DMS153 (cell line): ENCODE data around the gene TM4SF5.

Experiments used
- DNase-seq: peaks from one replicate; lab custom pipeline; 2025; lab: John Stamatoyannopoulos, UW

The TM4SF5 gene

GRCh38 chr17:4771519-4772234 is at the start of gene TM4SF5:
TM4SF5 (plus strand) TSS chr17:4771886; CDS start chr17:4771923, 37 bp downstream.
- no peak for DNase-seq

- no peak for DNase-seq
Measured at GRCh38 chr17:4722678-4723240, 48.9 kb upstream of the TM4SF5 start.

- DNase-seq: no peak
Measured at GRCh38 chr17:4724650-4725049, 47.0 kb upstream of the TM4SF5 start.

GRCh38 chr17:4725646-4726310 is 45.9 kb upstream of the TM4SF5 start:
- no peak for DNase-seq

GRCh38 chr17:4728124-4728523 is 43.6 kb upstream of the TM4SF5 start:
- DNase-seq: no peak

- DNase-seq: no peak
Measured at GRCh38 chr17:4733073-4733531, 38.6 kb upstream of the TM4SF5 start.

GRCh38 chr17:4734857-4735475 is 36.7 kb upstream of the TM4SF5 start:
- DNase-seq: no peak

- no peak for DNase-seq
Measured at GRCh38 chr17:4735876-4736651, 35.6 kb upstream of the TM4SF5 start.

- DNase-seq: no peak
Measured at GRCh38 chr17:4738136-4739121, 33.3 kb upstream of the TM4SF5 start.

- DNase-seq: no peak
Measured at GRCh38 chr17:4739122-4740024, 32.3 kb upstream of the TM4SF5 start, which contains the start of the genes CXCL16 and ZMYND15. CXCL16 (minus strand) TSS chr17:4739928; CDS start chr17:4739339, 589 bp downstream. ZMYND15 (plus strand) TSS chr17:4739833; CDS start chr17:4740549, 716 bp downstream.

GRCh38 chr17:4740025-4740351 is 31.7 kb upstream of the TM4SF5 start:
- no peak for DNase-seq

GRCh38 chr17:4740584-4740983 is 31.1 kb upstream of the TM4SF5 start:
- no peak for DNase-seq

GRCh38 chr17:4741544-4741943 is 30.1 kb upstream of the TM4SF5 start:
- no peak for DNase-seq

GRCh38 chr17:4742133-4742532 is 29.6 kb upstream of the TM4SF5 start:
- DNase-seq: no peak

- DNase-seq: no peak
Measured at GRCh38 chr17:4742629-4743028, 29.1 kb upstream of the TM4SF5 start.

GRCh38 chr17:4743216-4743615 is 28.5 kb upstream of the TM4SF5 start:
- DNase-seq: no peak

GRCh38 chr17:4743898-4744297 is 27.8 kb upstream of the TM4SF5 start:
- DNase-seq: no peak

GRCh38 chr17:4744999-4745969 is 26.4 kb upstream of the TM4SF5 start:
- no peak for DNase-seq
